Right hindlimb (tissue), 1 donor: ENCODE results near the gene RPS6KA4.

Source experiments
- DNase-seq: peaks from one replicate; pipeline ENCODE4 v3.0.0-alpha.2; 2018

Gene RPS6KA4

GRCh38 chr11:64369440-64370421 lies 10.8 kb downstream of the RPS6KA4 start:
- DNase-seq = no peak

- no peak for DNase-seq
Observed at GRCh38 chr11:64371201-64371600, 12.2 kb downstream of the RPS6KA4 start.

- no peak for DNase-seq
Observed at GRCh38 chr11:64372021-64372420, 13.1 kb downstream of the RPS6KA4 start.

GRCh38 chr11:64372802-64373597 lies 14.0 kb downstream of the RPS6KA4 start:
- DNase-seq = no peak

- DNase-seq = no peak
Observed at GRCh38 chr11:64373598-64373974, 14.6 kb downstream of the RPS6KA4 start.

- no peak for DNase-seq
Observed at GRCh38 chr11:64376071-64376470, 17.1 kb downstream of the RPS6KA4 start.

GRCh38 chr11:64378335-64378880 lies 19.4 kb downstream of the RPS6KA4 start:
- DNase-seq = no peak

GRCh38 chr11:64379160-64379559 lies 20.2 kb downstream of the RPS6KA4 start:
- DNase-seq = no peak

GRCh38 chr11:64379817-64380709 lies 21.1 kb downstream of the RPS6KA4 start:
- no peak for DNase-seq

- DNase-seq = no peak
Observed at GRCh38 chr11:64381350-64381749, 22.4 kb downstream of the RPS6KA4 start.

GRCh38 chr11:64382047-64382446 lies 23.1 kb downstream of the RPS6KA4 start:
- DNase-seq = no peak

- DNase-seq = no peak
Observed at GRCh38 chr11:64382586-64382985, 23.6 kb downstream of the RPS6KA4 start.

GRCh38 chr11:64383580-64383979 lies 24.6 kb downstream of the RPS6KA4 start:
- DNase-seq = no peak

- no peak for DNase-seq
Observed at GRCh38 chr11:64384028-64384737, 25.2 kb downstream of the RPS6KA4 start.

GRCh38 chr11:64384981-64385944 lies 26.3 kb downstream of the RPS6KA4 start:
- no peak for DNase-seq

GRCh38 chr11:64385945-64386704 lies 27.2 kb downstream of the RPS6KA4 start:
- DNase-seq = no peak

GRCh38 chr11:64387916-64388315 lies 29.0 kb downstream of the RPS6KA4 start:
- DNase-seq = no peak

- no peak for DNase-seq
Observed at GRCh38 chr11:64388894-64389293, 29.9 kb downstream of the RPS6KA4 start.

GRCh38 chr11:64389851-64390250 lies 30.9 kb downstream of the RPS6KA4 start:
- no peak for DNase-seq

GRCh38 chr11:64390558-64390957 lies 31.6 kb downstream of the RPS6KA4 start:
- no peak for DNase-seq
